IPS-20b (cell line): Measurements from ENCODE around the gene SRSF10.
"Not testable (repeated sequence)": the region's sequence is repeated elsewhere in the genome, so short reads cannot be mapped to it uniquely, and the experiment has no call there.

ENCODE experiments used
- H3K27ac ChIP-seq: one replicate; pipeline ENCODE4 v1.5.1; 2013; ENCODE audit warnings: low read length
- H3K27me3 ChIP-seq: 2 replicates; pipeline ENCODE4 v1.6.1; 2013; ENCODE audit warnings: mild to moderate bottlenecking, low read length, inconsistent platforms; ENCODE audit not compliant: insufficient read depth
- H3K36me3 ChIP-seq: 2 replicates; pipeline ENCODE4 v1.6.1; 2013; ENCODE audit warnings: low read depth, mild to moderate bottlenecking, inconsistent platforms, low read length, moderate library complexity; ENCODE audit not compliant: insufficient read depth
- H3K4me1 ChIP-seq: 2 replicates; pipeline ENCODE4 v1.6.1; 2013; ENCODE audit warnings: mild to moderate bottlenecking, control low read depth, inconsistent platforms, low read length, moderate library complexity; ENCODE audit not compliant: insufficient read depth
- H3K4me3 ChIP-seq: 2 replicates; pipeline ENCODE4 v1.5.1; 2013; ENCODE audit warnings: mild to moderate bottlenecking, low read length, inconsistent platforms
- H3K9ac ChIP-seq: 2 replicates; pipeline ENCODE4 v1.6.1; 2013; ENCODE audit warnings: low read depth, mild to moderate bottlenecking, inconsistent platforms, low read length, moderate library complexity
- H3K9me3 ChIP-seq: 2 replicates; pipeline ENCODE4 v1.6.1; 2013; ENCODE audit warnings: mild to moderate bottlenecking, low read depth, low read length, inconsistent platforms; ENCODE audit not compliant: insufficient read depth

Gene SRSF10

DNA sequence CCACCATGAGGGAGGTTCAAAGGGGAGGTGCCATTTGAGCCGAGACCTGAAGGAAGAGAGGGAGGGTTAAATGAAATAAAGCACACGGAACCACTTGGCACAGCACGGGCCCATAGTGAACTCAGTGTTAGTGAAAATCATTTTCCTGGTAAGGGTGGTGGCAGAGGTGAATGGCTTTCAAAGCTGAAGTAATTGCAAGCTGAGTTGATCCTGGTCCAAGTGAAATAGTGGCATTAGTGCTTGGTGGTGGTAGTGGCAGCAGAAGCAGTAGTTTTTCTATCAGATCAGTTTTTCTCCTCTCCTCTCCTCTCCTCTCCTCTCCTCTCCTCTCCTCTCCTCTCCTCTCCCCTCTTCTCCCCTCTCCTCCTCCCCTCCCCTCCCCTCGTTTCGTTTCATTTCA lies 30.5 kb upstream of the SRSF10 start:
- Histone ChIP-seq H3K36me3 (no peaks in the 10 kb centered on the region), H3K9me3 (no peaks in the 10 kb centered on the region), H3K27ac (no peak overlapping the region), H3K4me3 (no peak overlapping the region), H3K27me3 (no peaks in the 10 kb centered on the region), H3K4me1 (no peaks in the 10 kb centered on the region; the same call in 1 of the 2 replicates), H3K9ac (no peak overlapping the region)

GRCh38 chr1:24009406-24009805 lies 29.3 kb upstream of the SRSF10 start:
- H3K9me3 ChIP-seq: no peaks in the 10 kb centered on the region
- no peaks in the 10 kb centered on the region; the same call in none of the 2 replicates for H3K4me1 ChIP-seq
- no peaks in the 10 kb centered on the region for H3K27me3 ChIP-seq
- no peaks in the 10 kb centered on the region for H3K36me3 ChIP-seq
- H3K9ac ChIP-seq: no peak overlapping the region
- H3K4me3 ChIP-seq: no peak overlapping the region
- no peak overlapping the region for H3K27ac ChIP-seq

GRCh38 chr1:24008574-24009184 lies 28.6 kb upstream of the SRSF10 start:
- not testable (repeated sequence) for H3K9me3 ChIP-seq, H3K27me3 ChIP-seq, H3K27ac ChIP-seq, H3K36me3 ChIP-seq, H3K4me3 ChIP-seq, H3K9ac ChIP-seq, H3K4me1 ChIP-seq

- no peak overlapping the region for H3K9ac ChIP-seq
- H3K36me3 ChIP-seq: no peaks in the 10 kb centered on the region
- H3K9me3 ChIP-seq: no peaks in the 10 kb centered on the region
- H3K27ac ChIP-seq: no peak overlapping the region
- H3K27me3 ChIP-seq: no peaks in the 10 kb centered on the region
- peaks cover 13% of the 10 kb centered on the region for H3K4me1 ChIP-seq
- no peak overlapping the region for H3K4me3 ChIP-seq
Observed at GRCh38 chr1:24007079-24007478, 27.0 kb upstream of the SRSF10 start.

- Histone ChIP-seq H3K36me3 (no peaks in the 10 kb centered on the region), H3K9me3 (no peaks in the 10 kb centered on the region), H3K27ac (no peak overlapping the region), H3K4me1 (peaks cover 13% of the 10 kb centered on the region), H3K9ac (no peak overlapping the region), H3K27me3 (no peaks in the 10 kb centered on the region), H3K4me3 (no peak overlapping the region)
Observed at GRCh38 chr1:24005163-24005562, 25.0 kb upstream of the SRSF10 start.

- Histone ChIP-seq H3K36me3 (no peaks in the 10 kb centered on the region), H3K9ac (peak overlapping the region; percentile 38), H3K27me3 (no peaks in the 10 kb centered on the region), H3K27ac (peak overlapping the region; percentile 35), H3K4me1 (peaks cover 13% of the 10 kb centered on the region; the same call in 1 of the 2 replicates), H3K4me3 (peak overlapping the region; percentile 28; the same call in 1 of the 2 replicates), H3K9me3 (no peaks in the 10 kb centered on the region)
Observed at GRCh38 chr1:24004132-24004531, 24.0 kb upstream of the SRSF10 start.

DNA sequence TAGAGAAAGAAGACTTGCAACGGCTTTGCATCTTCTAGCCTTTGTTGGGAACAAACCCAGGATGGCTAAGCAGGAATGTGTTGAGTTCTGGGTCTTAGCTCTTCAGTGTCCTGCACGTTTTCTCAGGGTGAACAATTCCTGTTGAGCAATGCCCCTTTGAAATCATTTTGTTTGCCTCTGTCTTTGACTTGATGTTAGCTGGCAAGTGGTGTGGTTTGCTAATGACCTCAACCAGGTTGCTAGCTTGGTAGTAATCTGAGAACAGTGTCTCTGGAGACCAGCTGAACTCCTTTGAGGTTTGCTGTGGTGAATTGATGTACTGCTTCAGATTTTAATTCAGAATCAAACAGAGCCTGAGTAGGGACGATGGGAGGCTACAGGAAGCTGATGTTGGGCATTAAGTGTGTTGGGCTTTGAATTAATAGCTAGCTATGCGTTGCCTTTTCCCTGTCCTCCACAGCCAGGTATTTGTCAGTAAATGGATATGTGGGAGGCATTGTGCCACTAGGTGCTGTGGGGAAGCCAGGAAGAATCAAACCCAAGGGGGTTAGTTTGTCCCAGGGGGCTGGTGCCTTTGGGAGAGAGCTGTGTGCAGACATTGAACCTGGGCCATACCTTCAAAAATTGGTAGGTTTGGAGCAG lies 23.3 kb upstream of the SRSF10 start:
- Histone ChIP-seq H3K4me3 (peak overlapping the region; percentile 46; the same call in 1 of the 2 replicates), H3K27ac (peak overlapping the region; percentile 35), H3K36me3 (no peaks in the 10 kb centered on the region), H3K27me3 (no peaks in the 10 kb centered on the region), H3K4me1 (peaks cover 13% of the 10 kb centered on the region; the same call in 1 of the 2 replicates), H3K9me3 (no peaks in the 10 kb centered on the region), H3K9ac (peak overlapping the region; percentile 38)

GRCh38 chr1:24002695-24003094 lies 22.6 kb upstream of the SRSF10 start:
- Histone ChIP-seq H3K27ac (no peak overlapping the region), H3K4me3 (peak overlapping the region; percentile 46; the same call in 1 of the 2 replicates), H3K4me1 (peaks cover 13% of the 10 kb centered on the region; the same call in 1 of the 2 replicates), H3K36me3 (no peaks in the 10 kb centered on the region), H3K27me3 (no peaks in the 10 kb centered on the region), H3K9ac (no peak overlapping the region), H3K9me3 (no peaks in the 10 kb centered on the region)

DNA sequence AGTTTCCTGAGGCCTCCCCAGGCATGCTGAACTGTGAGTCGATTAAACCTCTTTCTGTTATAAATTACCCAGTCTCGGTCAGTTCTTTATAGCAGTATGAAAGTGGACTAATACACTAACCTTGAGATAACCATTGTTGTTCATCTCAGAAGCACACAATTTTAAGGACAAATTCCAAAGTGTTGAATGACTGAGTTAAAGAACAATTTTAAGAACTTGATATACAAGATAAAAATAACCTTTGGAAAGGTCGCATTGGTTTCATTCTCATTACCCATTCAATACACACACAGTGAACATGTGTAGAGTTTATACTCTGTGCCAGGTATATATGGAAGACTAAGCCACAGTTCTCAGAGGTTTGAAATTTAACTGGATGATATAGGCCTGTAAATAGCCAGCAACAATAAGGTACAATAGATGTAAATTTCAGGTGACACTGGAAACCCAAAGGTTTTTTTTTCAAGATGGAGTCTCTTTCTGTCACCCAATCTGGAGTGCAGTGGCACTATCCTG lies 19.1 kb upstream of the SRSF10 start:
- Histone ChIP-seq H3K36me3 (no peaks in the 10 kb centered on the region), H3K4me1 (peaks cover 11% of the 10 kb centered on the region; the same call in 1 of the 2 replicates), H3K4me3 (no peak overlapping the region), H3K27ac (no peak overlapping the region), H3K9ac (no peak overlapping the region), H3K9me3 (no peaks in the 10 kb centered on the region), H3K27me3 (no peaks in the 10 kb centered on the region)

DNA sequence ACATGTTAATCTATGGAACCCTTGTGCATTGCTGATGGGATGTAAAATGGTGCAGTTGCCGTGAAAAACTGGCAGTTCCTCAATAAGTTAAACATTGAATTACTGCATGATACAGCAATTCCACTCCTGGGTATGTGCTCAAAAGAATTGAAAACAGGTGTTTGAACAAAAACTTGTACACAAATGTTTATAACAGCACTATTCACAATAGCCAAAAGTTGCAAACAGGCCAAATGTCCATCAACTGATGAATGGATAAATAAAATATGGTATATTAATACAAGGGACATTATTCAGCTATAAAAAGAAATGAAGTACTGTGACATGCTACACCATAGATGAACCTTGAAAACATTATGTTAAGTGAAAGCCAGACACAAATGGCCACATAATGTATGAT lies 17.7 kb upstream of the SRSF10 start:
- Histone ChIP-seq H3K36me3 (no peaks in the 10 kb centered on the region), H3K27ac (no peak overlapping the region), H3K9me3 (no peaks in the 10 kb centered on the region)

DNA sequence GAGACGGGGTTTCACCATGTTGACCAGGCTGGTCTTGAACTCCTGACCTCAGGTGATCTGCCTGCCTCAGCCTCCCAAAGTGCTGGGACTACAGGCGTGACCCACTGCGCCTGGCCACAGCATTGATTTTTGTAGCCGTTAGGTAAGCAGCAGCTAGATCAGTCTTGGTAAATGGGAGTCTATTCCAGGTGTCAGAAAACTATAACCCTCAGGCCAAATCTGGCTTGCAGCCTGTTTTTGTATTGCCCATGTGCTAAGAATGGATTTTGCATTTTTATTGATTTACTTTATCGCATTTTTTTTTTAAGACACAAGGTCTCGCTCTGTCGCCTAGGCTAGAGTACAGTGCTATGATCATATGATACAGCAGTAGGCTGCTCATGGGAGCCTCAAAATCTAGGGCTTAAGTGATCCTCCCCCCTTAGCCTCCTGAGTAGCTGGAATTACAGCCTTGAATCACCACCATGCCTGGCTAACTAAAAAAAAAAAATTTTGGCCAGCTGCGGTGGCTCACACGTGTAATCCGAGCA lies 16.6 kb upstream of the SRSF10 start:
- no peaks in the 10 kb centered on the region for H3K4me1 ChIP-seq

More for the DNA sequence above, 17.7 kb upstream of the SRSF10 start:
- Histone ChIP-seq H3K4me3 (no peak overlapping the region), H3K9ac (no peak overlapping the region), H3K4me1 (peaks cover 2% of the 10 kb centered on the region; the same call in 1 of the 2 replicates), H3K27me3 (no peaks in the 10 kb centered on the region)

DNA sequence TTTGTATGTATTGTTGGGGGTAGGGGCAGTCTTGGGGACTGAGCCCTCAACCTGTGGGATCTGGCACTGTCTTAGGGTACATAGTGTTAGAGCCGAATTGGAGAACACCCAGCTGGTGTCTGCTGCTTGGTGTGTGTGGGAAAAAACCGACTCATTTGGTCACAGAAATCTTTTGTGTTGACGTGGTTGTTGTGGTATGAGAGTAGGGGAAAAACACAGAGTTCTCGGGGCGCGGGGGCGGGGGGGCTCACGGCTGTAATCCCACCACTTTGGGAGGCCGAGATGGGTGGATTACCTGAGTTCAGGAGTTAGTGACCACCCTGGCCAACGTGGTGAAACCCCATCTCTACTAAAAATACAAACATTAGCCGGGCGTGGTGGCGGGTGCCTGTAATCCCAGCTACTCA lies 15.3 kb upstream of the SRSF10 start:
- H3K4me3 ChIP-seq: no peak overlapping the region
- H3K4me1 ChIP-seq: no peaks in the 10 kb centered on the region
- no peaks in the 10 kb centered on the region for H3K27me3 ChIP-seq
- no peak overlapping the region for H3K27ac ChIP-seq
- H3K36me3 ChIP-seq: no peaks in the 10 kb centered on the region
- H3K9ac ChIP-seq: no peak overlapping the region
- no peaks in the 10 kb centered on the region for H3K9me3 ChIP-seq

More for the DNA sequence above, 16.6 kb upstream of the SRSF10 start:
- Histone ChIP-seq H3K9me3 (no peaks in the 10 kb centered on the region), H3K27me3 (no peaks in the 10 kb centered on the region), H3K27ac (no peak overlapping the region), H3K4me3 (no peak overlapping the region), H3K9ac (no peak overlapping the region), H3K36me3 (no peaks in the 10 kb centered on the region)
